ENCODE results near the gene BTBD8. TPM values are rescaled to one million over a fixed set of nuclear protein-coding genes. Genes with fewer than 3 reads are reported as not detected.
"Not testable (repeated sequence)": the region's sequence is repeated elsewhere in the genome, so short reads cannot be mapped to it uniquely, and the experiment has no call there.

The BTBD8 gene
- 2.4 and 3.4 TPM in 2 replicates for total RNA-seq (2014; rRNA removed; shearing (Covaris generic))

GRCh38 chr1:92080128-92080985, at the start of gene BTBD8:
TSS of gene BTBD8 (plus strand) at chr1:92080345. CDS start at chr1:92080572, 227 bp downstream.
- peak; percentile 54 for DNase-seq (ENCODE audit: low spot score)

GRCh38 chr1:92030656-92031107, 49.5 kb upstream of the BTBD8 start:
- peak; percentile 69 for DNase-seq (ENCODE audit: low spot score)

DNA sequence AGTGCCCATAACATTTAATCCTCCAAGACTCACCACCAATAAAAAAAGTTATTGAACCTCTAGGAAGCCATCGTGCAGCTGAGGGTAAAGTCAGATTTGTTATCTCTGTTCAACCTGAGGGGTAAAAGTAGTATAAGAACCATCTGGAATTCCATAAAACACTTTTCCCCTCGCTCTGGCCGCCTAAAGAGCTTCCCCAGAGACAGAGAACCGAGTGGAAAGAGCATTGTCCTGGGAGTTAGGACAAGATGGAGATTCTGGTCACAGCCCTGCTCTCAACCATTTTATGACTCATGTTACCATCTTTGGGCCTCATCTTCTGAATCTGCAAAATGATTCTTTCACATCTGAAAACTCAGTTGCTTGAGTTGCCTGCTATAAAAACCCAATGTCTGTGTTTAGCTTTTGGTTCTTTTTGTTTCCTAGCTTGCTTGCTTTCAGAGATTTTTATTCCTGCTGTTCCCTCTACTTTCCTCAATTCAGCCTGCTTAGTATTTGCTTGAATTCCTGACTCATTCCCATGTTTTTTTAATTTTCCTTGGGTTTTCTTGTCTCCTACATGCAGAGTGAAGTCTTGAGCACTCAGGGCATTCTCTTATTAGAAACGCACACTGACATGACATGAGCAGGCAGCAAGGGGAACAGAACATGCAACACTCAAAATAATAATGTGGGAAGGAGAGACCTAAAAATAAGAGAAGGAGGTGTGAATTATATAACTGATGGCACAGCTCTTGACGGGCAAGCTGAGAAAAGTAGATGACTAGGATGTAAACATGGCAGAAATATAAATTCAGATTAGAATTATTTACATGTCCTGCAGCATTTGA, 48.6 kb upstream of the BTBD8 start:
- DNase-seq (ENCODE audit: low spot score): no peak

DNA sequence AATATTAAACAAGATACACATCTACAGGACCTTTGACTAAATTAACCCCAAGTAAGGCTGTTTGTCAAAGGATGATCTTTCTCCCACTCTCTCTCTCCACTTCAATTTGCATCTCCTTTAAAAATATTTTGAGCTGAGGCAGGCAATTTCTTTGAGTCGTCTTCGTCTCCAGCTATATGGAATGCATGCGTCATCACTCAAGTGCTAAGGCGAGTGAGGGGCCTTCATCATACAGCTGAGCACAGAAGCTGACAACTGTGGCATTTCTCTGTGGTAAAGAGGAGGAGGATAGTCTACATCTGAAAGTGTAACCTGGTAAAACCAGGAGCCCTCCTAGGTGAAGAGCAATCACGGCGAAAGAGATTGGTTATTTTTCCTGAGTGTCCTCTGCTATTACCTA, 42.7 kb upstream of the BTBD8 start:
- no peak for DNase-seq (ENCODE audit: low spot score)

GRCh38 chr1:92038695-92039346, 41.3 kb upstream of the BTBD8 start:
- DNase-seq (ENCODE audit: low spot score): no peak

- no peak for DNase-seq (ENCODE audit: low spot score)
Measured at GRCh38 chr1:92040971-92041370, 39.2 kb upstream of the BTBD8 start.

- peak; percentile 1 for DNase-seq (ENCODE audit: low spot score)
Measured at GRCh38 chr1:92043621-92044020, 36.5 kb upstream of the BTBD8 start.

DNA sequence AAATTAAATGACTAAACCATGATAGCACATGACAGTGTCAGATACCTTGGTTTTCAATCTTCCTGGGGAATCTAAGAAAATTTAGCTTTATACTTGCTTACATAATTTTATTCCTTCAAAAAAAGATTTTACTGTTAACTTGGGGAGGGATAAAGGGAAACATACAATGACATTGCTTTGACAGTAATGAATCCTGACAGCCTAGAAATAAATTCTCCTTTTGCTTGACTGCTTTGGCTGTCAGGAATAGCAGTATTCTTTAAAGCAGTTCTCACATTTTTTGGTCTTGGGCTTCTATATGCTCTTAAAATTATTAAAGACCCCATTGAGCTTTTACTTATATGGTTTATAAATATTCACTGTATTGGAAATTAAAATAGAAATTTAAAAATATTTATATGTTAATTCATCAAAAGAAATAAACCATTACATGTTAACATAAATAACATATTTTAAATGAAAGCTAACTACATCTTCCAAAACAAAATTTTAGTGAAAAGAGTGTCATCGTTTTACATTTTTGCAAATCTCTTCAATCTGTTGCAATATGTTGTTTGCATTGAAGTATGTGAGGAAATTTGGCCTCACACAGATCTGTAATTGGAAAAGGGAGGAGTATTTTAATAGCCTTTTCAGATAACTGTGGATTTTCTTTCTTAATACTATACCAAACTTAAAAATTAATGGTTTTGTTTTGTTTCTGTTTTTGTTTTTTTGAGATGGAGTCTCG, 34.2 kb upstream of the BTBD8 start:
- DNase-seq (ENCODE audit: low spot score): no peak

DNA sequence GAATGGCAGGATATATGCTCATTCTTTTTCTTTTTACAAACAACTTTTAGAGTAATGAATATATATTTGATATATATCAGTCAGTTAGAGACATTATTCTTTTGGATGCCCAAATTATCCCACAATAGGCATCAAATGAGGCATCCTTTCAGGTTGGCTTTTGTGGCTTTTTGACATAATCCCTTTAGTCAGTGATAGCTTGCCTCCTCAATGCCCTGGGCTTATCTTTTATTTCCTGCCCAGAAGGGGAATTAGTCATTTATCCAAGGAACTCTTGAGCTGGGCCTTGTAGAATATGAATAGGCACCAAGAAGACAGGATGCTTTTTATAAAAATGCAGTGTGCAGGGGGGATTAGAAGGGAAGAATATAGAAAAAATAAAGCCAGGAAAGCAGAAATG, 28.2 kb upstream of the BTBD8 start:
- peak; percentile 2 for DNase-seq (ENCODE audit: low spot score)

GRCh38 chr1:92065042-92065441, 15.1 kb upstream of the BTBD8 start:
- DNase-seq (ENCODE audit: low spot score): no peak

- DNase-seq (ENCODE audit: low spot score): no peak
Measured at GRCh38 chr1:92066321-92066720, 13.8 kb upstream of the BTBD8 start.

DNA sequence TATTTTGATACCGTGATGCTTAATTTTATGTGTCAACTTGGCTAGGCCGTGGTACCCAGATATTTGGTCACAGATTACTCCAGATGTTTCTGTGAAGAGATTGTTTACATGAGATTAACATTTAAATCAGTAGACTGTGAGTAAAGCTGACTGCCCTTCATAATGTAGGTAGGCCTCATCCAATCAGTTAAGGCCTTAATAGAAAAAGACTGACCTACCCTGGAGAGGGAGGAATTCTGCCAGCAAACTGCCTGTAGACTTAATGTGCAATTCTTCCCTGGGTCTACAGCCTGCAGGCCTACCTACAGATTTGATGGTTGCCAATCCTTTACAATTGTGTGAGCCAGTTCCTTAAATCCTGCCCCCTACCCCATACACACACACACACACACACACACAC, 9.3 kb upstream of the BTBD8 start:
- no peak for DNase-seq (ENCODE audit: low spot score)

GRCh38 chr1:92074446-92074845, 5.7 kb upstream of the BTBD8 start:
- DNase-seq (ENCODE audit: low spot score): not testable (repeated sequence)

GRCh38 chr1:92075311-92075710, 4.8 kb upstream of the BTBD8 start, which contains the start of gene SETSIP:
TSS of gene SETSIP (minus strand) at chr1:92075411. CDS start at chr1:92075411, 0 bp downstream.
- no peak for DNase-seq (ENCODE audit: low spot score)

DNA sequence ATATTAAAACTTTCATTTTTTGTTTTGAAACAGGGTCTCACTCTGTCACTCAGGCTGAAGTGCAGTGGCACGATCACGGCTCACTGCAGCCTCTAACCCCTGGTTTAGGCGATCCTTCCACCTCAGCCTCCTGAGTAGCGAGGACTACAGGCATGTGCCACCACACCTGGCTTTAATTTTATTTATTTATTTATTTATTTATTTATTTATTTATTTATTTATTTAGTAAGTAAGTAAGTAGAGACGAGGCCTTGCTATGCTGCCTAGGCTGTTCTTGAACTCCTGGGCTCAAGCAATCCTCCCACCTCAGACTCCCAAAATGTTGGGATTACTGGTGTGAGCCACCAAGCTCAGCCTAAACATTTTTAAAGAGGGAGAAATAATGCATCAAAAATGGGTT, 3.8 kb upstream of the BTBD8 start:
- DNase-seq (ENCODE audit: low spot score): no peak

- not testable (repeated sequence) for DNase-seq (ENCODE audit: low spot score)
Measured at GRCh38 chr1:92078077-92078476, 2.1 kb upstream of the BTBD8 start.

DNA sequence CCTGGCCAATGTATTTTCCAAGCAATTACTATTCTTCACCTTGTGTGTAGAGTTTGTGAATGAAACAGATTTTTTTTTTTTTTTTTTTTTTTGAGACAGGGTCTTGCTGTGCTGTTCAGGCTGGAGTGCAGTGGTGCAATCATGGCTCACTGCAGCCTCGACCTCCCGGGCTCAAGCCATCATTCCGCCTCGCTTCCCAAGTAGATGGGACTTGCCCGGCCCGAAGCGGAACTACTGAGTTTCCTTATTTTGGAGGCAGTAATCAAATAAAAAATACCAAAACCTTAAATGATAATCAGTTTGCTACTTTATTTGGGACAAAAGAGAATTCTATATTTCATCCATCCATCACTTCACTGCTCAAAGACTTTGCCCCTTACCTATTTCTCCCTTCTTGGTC, 704 bp upstream of the BTBD8 start:
- DNase-seq (ENCODE audit: low spot score): no peak

GRCh38 chr1:92081031-92081430, 886 bp downstream of the BTBD8 start:
- no peak for DNase-seq (ENCODE audit: low spot score)

GRCh38 chr1:92084651-92085050, 4.5 kb downstream of the BTBD8 start:
- DNase-seq (ENCODE audit: low spot score): no peak

DNA sequence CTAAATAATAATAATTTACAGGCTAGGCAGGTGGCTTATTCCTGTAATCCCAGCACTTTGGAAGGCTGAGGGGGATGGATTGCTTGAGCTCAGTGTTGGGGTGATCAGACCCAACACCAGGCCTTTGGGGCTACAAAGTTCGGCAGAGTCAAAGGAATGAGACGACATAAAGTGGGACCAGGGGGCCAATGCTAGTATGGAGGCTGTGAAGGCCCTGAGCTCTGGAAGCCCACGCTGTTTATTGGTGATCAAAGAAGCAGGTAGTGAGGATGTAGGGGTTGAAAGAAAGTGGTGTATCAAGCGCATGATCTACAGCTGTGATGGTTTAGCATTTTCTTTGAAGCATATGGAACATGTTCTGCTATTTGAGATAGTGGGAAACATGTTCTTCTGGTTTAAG, 5.6 kb downstream of the BTBD8 start:
- DNase-seq (ENCODE audit: low spot score): no peak

DNA sequence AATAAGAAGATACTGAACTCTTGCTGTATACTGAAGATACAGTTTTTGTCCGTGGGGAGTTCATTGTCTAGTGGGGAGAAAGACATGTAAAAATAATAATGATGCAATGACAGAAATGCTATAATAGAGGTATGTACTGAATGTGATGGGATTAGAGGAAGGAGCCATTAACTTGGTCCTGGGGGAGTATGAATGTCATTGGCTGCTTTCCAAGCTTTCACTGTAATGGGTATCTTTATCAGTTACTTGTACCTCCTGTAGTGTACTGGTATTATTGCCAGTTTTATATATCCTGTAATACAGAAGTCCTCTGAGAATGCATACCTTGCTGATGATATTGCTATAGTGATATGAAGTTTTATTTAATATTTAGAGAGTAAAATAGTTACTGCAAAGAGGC, 7.4 kb downstream of the BTBD8 start:
- DNase-seq (ENCODE audit: low spot score): no peak
